DMS 273 (cell line): ENCODE results near the gene ISG15.

Experiments
- DNase-seq: peaks from one replicate; lab custom pipeline; 2025; ENCODE audit not compliant: unreplicated experiment; lab: John Stamatoyannopoulos, UW

The ISG15 gene

GRCh38 chr1:1058921-1059493 is 45.7 kb downstream of the ISG15 start:
- DNase-seq = peak; percentile 77

- DNase-seq = peak; percentile 94
These were observed 46.4 kb downstream of the ISG15 start for GRCh38 chr1:1059494-1060280.

GRCh38 chr1:1060281-1061000 is 47.1 kb downstream of the ISG15 start:
- DNase-seq = no peak

GRCh38 chr1:1061682-1062345 is 48.5 kb downstream of the ISG15 start:
- no peak for DNase-seq

- DNase-seq = no peak
These were observed 49.3 kb downstream of the ISG15 start for GRCh38 chr1:1062348-1063163.

- DNase-seq = no peak
These were observed 50.1 kb downstream of the ISG15 start for GRCh38 chr1:1063261-1063944.
